MM.1S (cell line): ENCODE results near the gene GALNS.
A peak's percentile ranks its signal among the peaks of the same experiment; 100 is the strongest.

ENCODE experiments used
- DNase-seq: peaks from one replicate; pipeline ENCODE4 v3.0.0-alpha.2; 2015
- H2AFZ ChIP-seq: fragments of 300-600 bp; sonication (generic); 2 replicates; pipeline ENCODE4 v1.6.0; 2016; ENCODE audit warnings: antibody characterized with exemption, low read length
- H3F3A ChIP-seq: fragments of 300-600 bp; sonication (generic); 2 replicates; pipeline ENCODE4 v1.6.1; 2016; ENCODE audit warnings: mild to moderate bottlenecking, antibody characterized with exemption, low read length, moderate library complexity, mixed read lengths; ENCODE audit not compliant: insufficient read depth
- H3K27ac ChIP-seq: fragments of 300-600 bp; sonication (generic); 2 replicates; pipeline ENCODE4 v1.5.1; 2016; ENCODE audit warnings: mild to moderate bottlenecking, low read length
- H3K27me3 ChIP-seq: fragments of 300-600 bp; sonication (generic); replicated peaks from 2 replicates; pipeline ENCODE4 v1.6.0; 2016; ENCODE audit warnings: low read length; ENCODE audit not compliant: insufficient read depth
- H3K36me3 ChIP-seq: fragments of 300-600 bp; sonication (generic); replicated peaks from 2 replicates; pipeline ENCODE4 v1.6.1; 2016; ENCODE audit warnings: mild to moderate bottlenecking, low read length, mixed read lengths; ENCODE audit not compliant: insufficient read depth
- H3K4me1 ChIP-seq: fragments of 300-600 bp; sonication (generic); 2 replicates; pipeline ENCODE4 v1.6.1; 2016; ENCODE audit warnings: low read length, mixed read lengths
- H3K4me2 ChIP-seq: fragments of 300-600 bp; sonication (generic); 2 replicates; pipeline ENCODE4 v1.6.0; 2016; ENCODE audit warnings: low read depth, low read length
- H3K4me3 ChIP-seq: fragments of 300-600 bp; sonication (generic); 2 replicates; pipeline ENCODE4 v1.5.1; 2016; ENCODE audit warnings: low read length, mixed read lengths
- H3K79me2 ChIP-seq: fragments of 300-600 bp; sonication (generic); 2 replicates; pipeline ENCODE4 v1.6.1; 2016; ENCODE audit warnings: mixed run types, low read length, mixed read lengths
- H3K9ac ChIP-seq: fragments of 300-600 bp; sonication (generic); 2 replicates; pipeline ENCODE4 v1.6.1; 2016; ENCODE audit warnings: low read length, mixed read lengths
- H3K9me2 ChIP-seq: fragments of 300-600 bp; sonication (generic); replicated peaks from 2 replicates; pipeline ENCODE4 v1.6.1; 2016; ENCODE audit warnings: mild to moderate bottlenecking, low read length, mixed read lengths; ENCODE audit not compliant: insufficient read depth
- H3K9me3 ChIP-seq: fragments of 300-600 bp; sonication (generic); replicated peaks from 2 replicates; pipeline ENCODE4 v1.6.1; 2016; ENCODE audit warnings: mild to moderate bottlenecking, low read length, mixed read lengths; ENCODE audit not compliant: insufficient read depth
- H4K20me1 ChIP-seq: fragments of 300-600 bp; sonication (generic); 2 replicates; pipeline ENCODE4 v1.6.1; 2016; ENCODE audit warnings: mild to moderate bottlenecking, low read length, moderate library complexity, mixed read lengths; ENCODE audit not compliant: insufficient read depth
- CTCF ChIP-seq: fragments of 300-600 bp; sonication (generic); IDR thresholded peaks from 2 replicates; pipeline ENCODE4 v1.5.1; 2016; ENCODE audit warnings: antibody characterized with exemption, low read length, mixed read lengths
- EZH2 ChIP-seq: fragments of 300-600 bp; sonication (generic); optimal IDR thresholded peaks from 2 replicates; pipeline ENCODE3; 2017; ENCODE audit warnings: low read depth, mild to moderate bottlenecking, antibody characterized with exemption, low read length, mixed read lengths
- EZH2phosphoT487 ChIP-seq: fragments of 300-600 bp; sonication (generic); IDR thresholded peaks from 2 replicates; pipeline ENCODE4 v1.6.1; 2018; ENCODE audit warnings: antibody characterized with exemption, low read length

The GALNS gene

GRCh38 chr16:88803264-88803987 is 53.3 kb downstream of the GALNS start, which contains the start of gene CDT1:
TSS of gene CDT1 (plus strand) at chr16:88803789. CDS start at chr16:88803832, 43 bp downstream.
- no peaks in the 10 kb centered on the region for H3F3A ChIP-seq
- H2AFZ ChIP-seq, result peak within 1 kb of the TSS; percentile 56
- no peaks in the 10 kb centered on the region for H3K27me3 ChIP-seq
- peak within 1 kb of the TSS; percentile 75 for H3K9ac ChIP-seq
- no peak for TF ChIP-seq EZH2
- no peak for TF ChIP-seq EZH2phosphoT487
- TF ChIP-seq CTCF, result no peak
- no peaks in the 10 kb centered on the region for H3K9me3 ChIP-seq
- no peaks in the 10 kb centered on the region for H3K4me1 ChIP-seq
- no peaks in the 10 kb centered on the region for H3K9me2 ChIP-seq
- peaks cover 37% of the 10 kb centered on the region for H3K79me2 ChIP-seq
- H3K4me3 ChIP-seq, result peak within 1 kb of the TSS; percentile 74
- H3K27ac ChIP-seq, result peak within 1 kb of the TSS; percentile 25; the same call in 1 of the 2 replicates
- peak within 1 kb of the TSS; percentile 78 for H3K4me2 ChIP-seq
- no peaks in the 10 kb centered on the region for H3K36me3 ChIP-seq
- no peaks in the 10 kb centered on the region for H4K20me1 ChIP-seq
- peak; percentile 64 for DNase-seq

GRCh38 chr16:88800277-88800592 is 56.5 kb downstream of the GALNS start:
- no peaks in the 10 kb centered on the region for H3K36me3 ChIP-seq
- no peaks in the 10 kb centered on the region for H3F3A ChIP-seq
- H3K27me3 ChIP-seq, result no peaks in the 10 kb centered on the region
- no peak overlapping the region for H2AFZ ChIP-seq
- H3K4me1 ChIP-seq, result no peaks in the 10 kb centered on the region
- TF ChIP-seq EZH2 (no peak), EZH2phosphoT487 (no peak), CTCF (no peak)
- no peaks in the 10 kb centered on the region for H3K9me2 ChIP-seq
- H3K27ac ChIP-seq, result no peak overlapping the region
- peaks cover 12% of the 10 kb centered on the region for H3K79me2 ChIP-seq
- H4K20me1 ChIP-seq, result no peaks in the 10 kb centered on the region
- H3K4me3 ChIP-seq, result no peak overlapping the region
- no peak for DNase-seq
- H3K9ac ChIP-seq, result no peak overlapping the region
- no peaks in the 10 kb centered on the region for H3K9me3 ChIP-seq
- H3K4me2 ChIP-seq, result no peak overlapping the region

GRCh38 chr16:88799569-88800276 is 57.0 kb downstream of the GALNS start:
- Histone ChIP-seq H3K9me2 (no peaks in the 10 kb centered on the region), H3K27ac (no peak overlapping the region), H3K4me3 (no peak overlapping the region), H3K36me3 (no peaks in the 10 kb centered on the region), H3K9ac (no peak overlapping the region), H3K9me3 (no peaks in the 10 kb centered on the region), H3K4me2 (no peak overlapping the region), H3K79me2 (peaks cover 7% of the 10 kb centered on the region), H3K4me1 (no peaks in the 10 kb centered on the region), H3F3A (no peaks in the 10 kb centered on the region), H4K20me1 (no peaks in the 10 kb centered on the region), H3K27me3 (no peaks in the 10 kb centered on the region), H2AFZ (no peak overlapping the region)
- TF ChIP-seq EZH2phosphoT487, result no peak
- TF ChIP-seq EZH2, result no peak
- TF ChIP-seq CTCF, result no peak
- DNase-seq, result peak; percentile 63
